ENCODE measurements around the gene LITAF.

DNA sequence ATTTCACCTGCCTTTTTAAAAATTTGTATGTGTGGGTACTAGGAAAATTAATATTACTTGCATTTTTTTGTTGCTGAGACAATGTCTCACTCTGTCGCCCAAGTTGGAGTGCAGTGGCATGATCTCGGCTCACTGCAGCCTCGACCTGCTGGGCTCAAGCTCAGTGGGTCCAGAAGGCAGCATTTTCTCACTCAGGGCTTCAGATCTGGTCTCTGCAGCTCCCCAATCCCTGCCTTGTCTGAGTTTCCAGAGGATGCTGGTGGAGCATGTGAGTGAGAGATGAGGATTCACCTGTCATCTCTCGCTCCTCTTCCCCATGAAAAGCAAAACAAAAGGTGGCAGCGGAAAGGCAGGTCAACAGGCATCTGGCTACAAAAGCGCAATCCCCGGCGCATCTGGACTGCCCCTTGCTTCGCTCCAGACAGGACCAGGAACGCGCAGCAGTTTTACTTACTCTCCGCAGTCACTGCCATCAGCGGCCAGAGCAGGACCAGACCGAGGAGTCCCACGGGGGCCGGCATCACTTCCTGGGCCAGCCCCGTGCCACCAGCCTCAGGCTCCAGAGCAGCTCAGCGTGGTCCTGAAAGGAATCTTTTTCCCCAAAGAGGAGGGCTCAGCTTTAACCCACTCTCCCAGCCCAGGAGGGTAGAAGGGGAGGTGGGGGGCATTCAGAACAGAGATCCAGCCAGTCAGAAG lies 59.9 kb downstream of the LITAF start:
- no peak for TF ChIP-seq EZH2 (IDR thresholded peaks at IDR 0.05; ENCODE audit: low read depth)
- TF ChIP-seq, protein P1, sequence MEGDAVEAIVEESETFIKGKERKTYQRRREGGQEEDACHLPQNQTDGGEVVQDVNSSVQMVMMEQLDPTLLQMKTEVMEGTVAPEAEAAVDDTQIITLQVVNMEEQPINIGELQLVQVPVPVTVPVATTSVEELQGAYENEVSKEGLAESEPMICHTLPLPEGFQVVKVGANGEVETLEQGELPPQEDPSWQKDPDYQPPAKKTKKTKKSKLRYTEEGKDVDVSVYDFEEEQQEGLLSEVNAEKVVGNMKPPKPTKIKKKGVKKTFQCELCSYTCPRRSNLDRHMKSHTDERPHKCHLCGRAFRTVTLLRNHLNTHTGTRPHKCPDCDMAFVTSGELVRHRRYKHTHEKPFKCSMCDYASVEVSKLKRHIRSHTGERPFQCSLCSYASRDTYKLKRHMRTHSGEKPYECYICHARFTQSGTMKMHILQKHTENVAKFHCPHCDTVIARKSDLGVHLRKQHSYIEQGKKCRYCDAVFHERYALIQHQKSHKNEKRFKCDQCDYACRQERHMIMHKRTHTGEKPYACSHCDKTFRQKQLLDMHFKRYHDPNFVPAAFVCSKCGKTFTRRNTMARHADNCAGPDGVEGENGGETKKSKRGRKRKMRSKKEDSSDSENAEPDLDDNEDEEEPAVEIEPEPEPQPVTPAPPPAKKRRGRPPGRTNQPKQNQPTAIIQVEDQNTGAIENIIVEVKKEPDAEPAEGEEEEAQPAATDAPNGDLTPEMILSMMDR (conservative IDR thresholded peaks at IDR 0.05), result no peak
